Superior temporal gyrus (tissue), 1 donor: ENCODE measurements around the gene CTIF.

Source experiments
- DNase-seq: peaks from one replicate; pipeline ENCODE4 v3.0.0-alpha.2; 2016; ENCODE audit errors: extremely low spot score

Gene CTIF

GRCh38 chr18:48533340-48534070 lies 5.3 kb upstream of the CTIF start:
- no peak for DNase-seq

DNA sequence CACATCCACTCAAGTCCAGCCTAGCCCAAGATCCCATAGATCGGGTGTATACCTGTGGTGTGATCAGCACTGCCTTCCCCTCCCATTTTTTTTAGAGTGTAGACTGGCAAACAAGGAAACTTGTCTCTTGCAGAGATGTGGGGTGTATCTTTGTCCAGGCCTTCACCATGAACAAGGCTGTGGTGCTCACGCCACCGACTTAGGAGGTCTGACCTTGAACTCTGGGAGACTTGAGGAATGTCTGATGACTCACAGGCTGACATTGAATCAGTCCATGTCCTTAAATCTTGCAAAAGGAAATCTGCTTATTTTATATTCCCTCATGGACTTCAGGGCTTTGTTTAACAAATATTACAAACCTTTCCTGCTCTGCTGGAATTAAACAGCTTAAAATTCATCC lies 4.5 kb upstream of the CTIF start:
- DNase-seq: no peak

DNA sequence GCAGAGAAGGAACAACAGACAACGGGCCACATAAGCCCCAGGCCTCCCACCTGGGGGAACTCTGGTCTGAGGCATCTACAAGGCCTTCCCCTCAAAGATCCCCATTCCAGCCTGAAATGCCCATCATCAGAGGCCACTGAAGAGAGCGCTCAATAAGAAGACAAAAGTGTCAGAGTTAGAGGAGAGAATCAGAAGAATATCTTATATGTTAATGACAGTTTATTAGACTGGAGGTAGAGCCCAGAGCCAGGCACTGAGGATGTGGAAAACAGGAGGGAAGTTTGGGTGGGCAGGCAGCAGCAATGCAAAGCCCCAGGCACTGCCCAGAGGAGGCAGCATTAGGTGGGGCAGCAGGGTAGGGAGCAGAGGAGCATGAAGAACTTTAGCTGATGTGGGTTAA lies 2.9 kb upstream of the CTIF start:
- no peak for DNase-seq

- no peak for DNase-seq
These were observed 2.3 kb upstream of the CTIF start for GRCh38 chr18:48536516-48536915.

DNA sequence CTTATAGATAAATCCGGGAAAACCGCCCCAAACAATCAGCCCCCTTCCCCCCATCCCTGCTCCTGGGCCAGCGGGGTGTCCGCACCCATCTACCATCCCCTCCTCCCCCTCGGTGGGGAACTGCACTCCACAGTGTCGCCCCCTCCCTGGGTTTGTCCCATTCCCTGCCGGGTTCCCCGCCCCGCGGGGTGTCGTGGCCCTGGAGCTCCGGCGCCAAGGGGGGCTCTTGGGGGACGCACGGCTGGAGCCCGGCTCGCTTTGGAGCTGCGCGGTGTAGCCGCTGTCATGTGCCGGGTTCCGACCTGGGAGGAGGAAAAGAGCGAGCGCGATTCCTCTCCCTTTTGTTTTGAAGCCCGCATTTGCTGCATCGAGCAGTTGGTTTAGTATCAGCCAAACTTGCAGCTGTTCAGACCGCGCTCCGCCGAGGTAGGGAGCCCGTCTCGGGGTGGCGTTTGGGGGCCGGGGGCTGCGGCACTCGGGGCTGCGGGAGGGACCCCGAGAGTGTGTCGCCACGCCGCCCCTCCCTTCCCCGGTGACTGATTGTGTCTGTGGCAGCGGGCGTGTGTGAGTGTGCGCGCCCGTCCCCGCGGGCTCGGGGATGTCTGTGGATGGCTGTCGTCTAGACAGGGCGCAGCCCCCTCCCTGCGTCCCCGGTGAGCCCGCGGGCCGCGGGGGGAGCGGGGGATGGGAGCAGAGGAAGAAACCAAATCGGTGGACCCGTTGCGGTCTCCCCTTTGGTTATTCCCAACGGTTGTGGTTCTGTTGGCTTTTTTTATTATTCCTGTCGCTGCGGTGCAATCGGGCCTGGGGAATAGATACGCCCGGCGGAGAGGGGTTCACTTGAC lies 797 bp downstream of the CTIF start:
- peak; percentile 58 for DNase-seq

DNA sequence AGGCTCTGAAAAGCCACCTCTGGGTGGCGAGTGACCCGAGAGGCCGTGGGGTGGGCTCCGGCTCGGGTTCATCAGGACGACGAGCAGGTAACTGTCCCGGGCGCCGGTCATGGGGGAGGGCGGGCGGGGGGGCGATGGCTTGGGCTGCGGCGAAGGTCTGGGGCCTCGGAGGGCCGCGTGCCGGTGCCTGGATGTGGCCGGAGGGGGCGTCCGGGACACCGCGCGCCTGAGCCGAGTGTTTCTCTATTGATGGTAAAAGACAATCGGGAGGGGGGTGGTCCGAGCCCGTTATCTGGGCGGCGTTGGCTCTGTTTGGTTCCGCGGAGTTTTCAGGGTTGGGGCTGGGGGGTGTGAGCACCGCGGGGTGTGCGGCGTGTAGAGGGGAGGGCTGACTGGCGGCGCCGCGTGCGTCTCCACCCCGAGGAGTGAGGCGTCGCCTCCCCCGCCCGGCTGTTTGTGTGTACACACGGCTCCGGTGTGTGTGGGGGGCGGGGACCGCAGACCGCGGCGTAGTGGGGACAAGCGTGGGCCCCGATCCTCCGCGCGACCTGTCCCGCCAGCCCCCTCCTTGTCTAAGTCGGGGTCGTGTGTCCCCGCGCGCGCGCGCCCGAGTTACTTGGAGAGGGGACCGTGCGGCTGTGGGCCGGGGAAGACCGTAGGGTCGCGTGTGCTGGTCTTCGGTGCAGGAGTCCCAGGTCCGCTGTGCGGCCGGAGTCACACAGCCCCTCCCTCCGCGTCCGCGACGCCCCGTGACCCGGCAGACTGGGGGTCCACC lies 1.6 kb downstream of the CTIF start:
- DNase-seq: peak; percentile 42

GRCh38 chr18:48541026-48541746 lies 2.4 kb downstream of the CTIF start:
- peak; percentile 71 for DNase-seq

- DNase-seq: no peak
These were observed 3.0 kb downstream of the CTIF start for GRCh38 chr18:48541747-48542400.

DNA sequence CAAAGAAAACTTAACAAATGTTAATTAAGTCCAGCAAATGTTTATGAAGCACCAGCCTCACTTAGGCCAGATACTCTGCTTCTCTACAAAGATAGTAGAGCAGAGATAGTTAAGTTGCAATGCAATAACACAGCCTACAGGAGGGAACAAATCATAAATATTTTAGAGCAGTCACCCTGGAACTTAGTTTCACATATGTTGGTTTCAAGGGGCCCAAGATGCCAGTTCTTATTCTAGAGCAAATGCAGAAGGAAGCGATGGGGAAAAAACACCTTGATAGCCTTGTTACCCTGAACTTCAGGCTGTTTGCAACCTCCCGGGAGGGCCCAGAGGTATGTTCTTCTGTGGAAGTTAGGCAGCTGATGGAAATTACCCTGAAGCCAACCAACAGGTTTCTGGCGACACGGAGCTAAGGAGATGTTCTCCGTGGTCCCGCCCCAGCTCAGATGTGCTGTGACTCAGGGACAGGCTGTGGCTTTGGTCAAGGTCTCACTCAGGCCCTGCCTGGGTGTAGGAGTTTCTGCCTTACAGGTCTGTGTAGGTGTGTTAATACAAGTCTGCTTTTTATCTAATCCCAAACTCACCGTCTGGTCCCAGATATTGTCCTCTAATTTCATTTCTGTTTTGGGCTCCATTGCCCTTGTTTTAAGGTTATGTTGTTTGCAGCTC lies 3.8 kb downstream of the CTIF start:
- no peak for DNase-seq

GRCh38 chr18:48543228-48543627 lies 4.4 kb downstream of the CTIF start:
- no peak for DNase-seq

- no peak for DNase-seq
These were observed 5.3 kb downstream of the CTIF start for GRCh38 chr18:48544116-48544515.

DNA sequence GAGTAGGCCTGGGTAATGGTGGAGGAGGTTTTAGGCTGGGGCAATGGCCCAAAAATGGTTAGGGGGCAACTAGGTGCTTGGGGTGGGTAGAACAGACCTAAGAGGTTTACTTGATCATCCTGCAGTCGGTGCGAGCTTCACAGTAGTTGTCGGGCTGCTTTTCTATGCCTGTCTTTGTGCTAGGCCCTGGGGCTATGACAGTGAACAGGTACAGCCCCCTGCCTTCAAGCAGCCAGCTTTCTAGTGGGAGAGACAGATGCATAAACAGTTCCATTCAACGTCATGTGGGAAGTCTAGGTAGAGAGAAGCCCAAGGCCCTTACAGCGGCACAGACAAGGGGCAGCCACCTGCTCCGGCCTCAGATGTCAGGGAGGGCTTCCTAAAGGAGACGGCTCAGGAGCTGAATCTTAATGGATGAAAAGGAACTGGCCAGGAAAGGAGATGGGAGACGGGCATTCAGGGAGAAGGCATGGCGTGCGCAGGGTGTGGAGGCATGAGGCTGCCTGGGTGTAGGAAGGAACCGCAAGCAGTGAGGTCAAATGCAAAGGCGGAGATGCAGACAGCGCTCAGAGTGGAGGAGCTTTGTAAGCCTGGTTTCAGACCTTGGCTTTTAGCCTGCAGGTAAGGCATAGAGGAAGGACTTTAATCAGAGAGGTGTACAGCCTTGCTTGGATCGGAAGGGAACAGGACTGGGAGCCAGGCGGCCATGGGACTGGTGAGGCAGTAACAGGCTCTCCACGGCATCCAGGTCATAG lies 6.0 kb downstream of the CTIF start:
- no peak for DNase-seq

DNA sequence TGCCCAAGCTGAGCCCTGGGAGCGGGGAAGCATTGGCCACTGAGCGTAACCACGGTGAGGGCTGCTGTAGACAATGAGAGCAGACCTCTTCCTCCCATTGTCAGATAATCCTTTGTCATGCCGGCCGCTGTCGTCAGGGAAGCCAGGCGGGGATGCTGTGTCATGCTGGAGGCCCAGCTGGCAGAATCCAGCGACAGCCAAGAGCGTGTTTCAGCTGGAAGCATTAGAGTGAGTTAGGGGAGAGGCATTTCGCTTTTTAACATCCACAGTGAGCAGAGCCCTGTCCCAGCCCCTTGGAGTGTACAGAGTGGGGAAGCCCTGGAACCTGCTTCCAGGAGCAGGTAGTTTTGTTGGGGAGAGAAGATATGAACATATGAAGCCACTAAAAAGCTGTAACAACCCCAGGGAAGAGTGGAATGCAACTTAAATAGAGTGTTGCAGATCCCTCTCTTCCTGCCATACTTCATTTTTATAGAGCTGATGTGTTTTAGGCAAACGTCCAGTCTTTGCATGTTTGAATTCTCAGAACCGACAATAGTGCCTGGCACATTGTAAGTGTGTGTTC lies 7.0 kb downstream of the CTIF start:
- peak; percentile 94 for DNase-seq

DNA sequence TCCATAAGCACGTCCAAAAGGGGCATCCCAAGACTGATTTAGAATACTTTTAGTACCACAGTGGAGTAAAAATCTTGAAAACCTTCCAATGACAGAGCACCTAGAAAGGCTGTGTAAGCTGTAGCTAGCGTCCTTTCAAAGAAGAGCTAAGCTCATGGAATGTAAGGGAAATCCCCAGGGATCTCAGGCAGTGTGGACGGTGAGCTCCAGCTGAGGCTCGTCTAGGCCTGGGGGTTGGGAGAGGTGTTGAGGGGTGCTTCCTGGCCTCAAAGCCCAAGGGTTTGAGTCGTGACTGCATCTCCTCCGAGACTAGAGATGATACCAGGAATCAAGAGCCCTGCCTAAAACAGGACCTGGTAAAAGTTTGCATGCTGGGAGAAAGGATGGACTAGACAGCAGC lies 7.6 kb downstream of the CTIF start:
- DNase-seq: no peak

- no peak for DNase-seq
These were observed 8.7 kb downstream of the CTIF start for GRCh38 chr18:48547531-48547981.

GRCh38 chr18:48548011-48548771 lies 9.4 kb downstream of the CTIF start:
- no peak for DNase-seq

DNA sequence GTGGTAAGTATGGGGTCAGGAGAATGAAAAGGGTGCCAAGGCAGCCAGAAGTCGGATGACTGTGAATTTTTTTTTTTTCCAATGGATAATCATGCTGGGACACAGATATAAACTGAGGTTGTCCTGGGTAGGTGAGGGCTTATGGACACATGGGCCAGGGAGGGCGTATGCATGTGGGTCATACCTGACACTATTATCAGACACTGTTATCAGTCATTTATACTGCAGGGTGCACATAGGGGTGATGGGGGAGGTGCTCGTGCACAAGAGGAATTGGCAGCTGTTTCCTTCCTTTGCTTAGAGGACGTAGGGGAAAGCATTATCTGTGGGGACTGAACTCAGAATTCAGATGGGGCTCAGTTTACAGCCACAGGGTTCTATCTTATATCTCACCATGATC lies 10.1 kb downstream of the CTIF start:
- DNase-seq: no peak

- no peak for DNase-seq
These were observed 11.4 kb downstream of the CTIF start for GRCh38 chr18:48550101-48550729.
